NCI-H146 treated with DMSO at 0.1 percent for 48 hours (cell line): ENCODE results near the gene OLIG3.

ENCODE experiments used
- DNase-seq: peaks from one replicate; lab custom pipeline; 2025; ENCODE audit not compliant: unreplicated experiment; lab: John Stamatoyannopoulos, UW

Gene OLIG3

GRCh38 chr6:137471986-137472385, 22.2 kb downstream of the OLIG3 start:
- no peak for DNase-seq

GRCh38 chr6:137471497-137471896, 22.7 kb downstream of the OLIG3 start:
- DNase-seq, result no peak

GRCh38 chr6:137467211-137467610, 27.0 kb downstream of the OLIG3 start:
- no peak for DNase-seq

GRCh38 chr6:137465378-137466009, 28.7 kb downstream of the OLIG3 start:
- DNase-seq, result no peak

GRCh38 chr6:137452333-137452894, 41.8 kb downstream of the OLIG3 start:
- no peak for DNase-seq

GRCh38 chr6:137443901-137444300, 50.3 kb downstream of the OLIG3 start:
- no peak for DNase-seq
